GM18507 (cell line): Measurements from ENCODE around the gene ZMYND15.
"Not testable (repeated sequence)": the region's sequence is repeated elsewhere in the genome, so short reads cannot be mapped to it uniquely, and the experiment has no call there.

ENCODE experiments used
- DNase-seq: peaks from one replicate; pipeline ENCODE4 v3.0.0; 2011; ENCODE audit warnings: low read depth; ENCODE audit not compliant: insufficient read length; ENCODE audit errors: extremely low spot score
- FAIRE-seq: peaks from 2 replicates; lab custom pipeline; 2011; peaks lifted over from hg19 to GRCh38; lab: Jason Lieb, UNC

Gene ZMYND15, protein sequence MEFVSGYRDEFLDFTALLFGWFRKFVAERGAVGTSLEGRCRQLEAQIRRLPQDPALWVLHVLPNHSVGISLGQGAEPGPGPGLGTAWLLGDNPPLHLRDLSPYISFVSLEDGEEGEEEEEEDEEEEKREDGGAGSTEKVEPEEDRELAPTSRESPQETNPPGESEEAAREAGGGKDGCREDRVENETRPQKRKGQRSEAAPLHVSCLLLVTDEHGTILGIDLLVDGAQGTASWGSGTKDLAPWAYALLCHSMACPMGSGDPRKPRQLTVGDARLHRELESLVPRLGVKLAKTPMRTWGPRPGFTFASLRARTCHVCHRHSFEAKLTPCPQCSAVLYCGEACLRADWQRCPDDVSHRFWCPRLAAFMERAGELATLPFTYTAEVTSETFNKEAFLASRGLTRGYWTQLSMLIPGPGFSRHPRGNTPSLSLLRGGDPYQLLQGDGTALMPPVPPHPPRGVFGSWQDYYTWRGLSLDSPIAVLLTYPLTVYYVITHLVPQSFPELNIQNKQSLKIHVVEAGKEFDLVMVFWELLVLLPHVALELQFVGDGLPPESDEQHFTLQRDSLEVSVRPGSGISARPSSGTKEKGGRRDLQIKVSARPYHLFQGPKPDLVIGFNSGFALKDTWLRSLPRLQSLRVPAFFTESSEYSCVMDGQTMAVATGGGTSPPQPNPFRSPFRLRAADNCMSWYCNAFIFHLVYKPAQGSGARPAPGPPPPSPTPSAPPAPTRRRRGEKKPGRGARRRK

DNA sequence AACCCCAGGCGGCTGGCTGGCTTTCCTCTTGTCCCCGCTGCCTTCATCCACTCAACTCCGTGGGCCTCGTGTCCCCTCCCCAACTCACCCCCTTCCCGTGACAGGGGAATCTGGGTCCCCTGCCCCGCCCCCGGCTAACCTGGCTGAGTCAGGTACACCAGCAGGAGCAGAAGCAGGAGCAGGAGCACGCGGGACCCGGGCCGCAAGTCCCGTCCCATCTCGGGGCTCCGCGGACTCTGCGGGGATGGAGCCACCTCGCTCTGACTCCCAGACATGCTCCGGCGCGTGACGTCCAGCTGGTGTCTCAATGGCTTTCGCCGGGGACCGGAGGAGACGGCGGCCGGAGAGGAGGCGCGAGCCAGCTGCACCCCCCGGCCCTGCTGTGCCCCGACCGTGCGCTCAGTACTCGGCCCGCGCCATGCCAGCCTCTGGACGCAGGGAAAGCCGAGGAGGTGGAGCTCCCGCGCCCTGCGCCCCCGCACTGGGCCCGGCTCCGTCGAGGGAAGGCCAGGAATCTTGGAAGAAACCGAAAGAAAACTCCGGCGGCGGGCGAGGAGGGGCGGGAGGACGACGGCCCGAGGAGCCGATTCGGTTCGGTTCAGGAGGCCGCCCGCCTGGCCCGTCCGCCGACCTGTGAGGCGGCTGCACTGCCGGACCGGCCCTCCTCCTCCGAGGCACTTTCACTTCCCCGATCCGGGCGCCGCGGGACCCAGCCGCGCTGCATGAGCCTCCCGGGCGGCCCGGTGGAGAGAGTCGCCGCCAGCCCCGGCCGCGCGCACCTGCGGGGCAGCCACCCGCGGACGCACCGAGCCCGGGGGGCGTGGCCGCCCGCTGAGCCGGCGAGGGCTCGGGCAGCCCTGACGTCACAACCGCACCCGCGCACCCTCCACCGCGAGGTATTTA, at the start of gene ZMYND15, which contains the start of gene CXCL16:
Gene ZMYND15 (plus strand): TSS at position 712 of the 903 bp plus-strand sequence. CDS start 716 bp downstream, outside the sequence.
Gene CXCL16 (minus strand): TSS at position 807 of the 903 bp plus-strand sequence. CDS start 589 bp downstream, at position 218.
- no peak for FAIRE-seq
- DNase-seq: peak; percentile 58

DNA sequence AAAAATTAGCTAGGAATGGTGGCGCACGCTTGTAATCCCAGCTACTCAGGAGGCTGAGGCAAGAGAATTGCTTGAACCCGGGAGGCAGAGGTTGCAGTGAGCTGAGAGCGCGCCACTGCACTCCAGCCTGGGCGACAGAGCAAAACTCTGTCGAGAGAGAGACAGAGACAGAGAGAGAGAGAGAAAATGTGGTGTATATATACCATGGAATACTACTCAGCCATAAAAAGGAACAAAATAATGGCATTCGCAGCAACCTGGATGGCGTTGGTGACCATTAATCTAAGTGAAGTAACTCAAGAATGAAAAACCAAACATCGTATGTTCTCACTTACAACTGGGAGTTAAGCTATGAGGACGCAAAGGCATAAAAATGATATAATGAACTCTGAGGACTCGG, 49.8 kb upstream of the ZMYND15 start:
- not testable (repeated sequence) for FAIRE-seq

DNA sequence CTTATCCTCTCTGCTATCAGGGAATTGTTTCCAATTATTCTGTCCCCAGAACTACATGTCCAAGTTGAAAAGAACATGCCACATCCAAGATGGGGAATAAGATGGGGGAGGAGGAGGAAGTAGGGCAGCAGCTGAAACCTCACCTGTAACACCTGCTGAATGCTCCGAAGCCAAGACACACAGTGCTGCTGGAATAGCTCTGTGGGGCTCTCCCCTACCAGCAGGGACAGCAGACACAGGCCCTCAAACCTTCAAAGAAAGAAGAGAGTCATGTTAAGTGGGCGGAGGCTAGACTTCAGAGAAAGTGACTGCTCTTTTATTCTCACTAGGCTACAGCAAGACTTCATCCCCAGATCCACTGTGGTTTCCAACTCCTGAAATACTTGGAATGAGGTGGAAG, 48.9 kb upstream of the ZMYND15 start:
- no peak for FAIRE-seq
- no peak for DNase-seq

More for the DNA sequence above, 49.8 kb upstream of the ZMYND15 start:
- not testable (repeated sequence) for DNase-seq

DNA sequence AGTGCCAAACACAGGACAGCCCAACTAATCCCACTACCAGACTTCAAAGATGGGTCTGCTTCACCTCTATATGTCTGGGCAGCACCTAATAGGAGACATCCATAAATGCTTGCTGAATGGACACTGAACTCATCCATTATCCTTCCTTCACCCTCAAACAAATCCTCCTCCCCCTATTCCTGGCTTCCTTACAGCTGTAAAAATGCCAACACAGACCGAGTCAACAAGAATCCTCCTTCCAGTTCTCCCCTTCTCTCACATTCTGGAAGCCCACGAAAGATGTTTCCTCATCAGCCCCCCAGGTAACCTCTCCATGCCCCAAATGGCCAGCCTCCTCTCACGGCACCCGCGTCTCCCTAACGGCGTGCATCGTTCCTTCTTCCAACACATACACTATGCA, 47.9 kb upstream of the ZMYND15 start:
- DNase-seq (no peak), FAIRE-seq (no peak)

DNA sequence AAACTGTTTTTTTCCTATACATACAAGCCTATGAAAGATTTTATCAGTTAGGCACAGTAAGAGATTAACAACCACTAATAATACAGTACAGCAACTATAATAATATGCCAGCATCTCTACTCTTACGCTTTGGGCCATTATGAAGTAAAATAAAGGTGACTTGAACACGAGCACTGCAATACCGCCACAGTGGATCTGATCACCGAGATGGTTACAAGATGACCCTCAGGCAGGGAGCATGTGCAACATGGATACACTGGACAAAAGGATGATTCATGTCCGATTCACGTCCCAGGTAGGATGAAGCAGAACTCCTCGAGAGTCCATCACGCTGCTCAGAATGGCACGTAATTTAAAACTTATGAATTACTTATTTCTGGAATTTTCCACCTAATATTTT, 46.2 kb upstream of the ZMYND15 start:
- DNase-seq (no peak), FAIRE-seq (no peak)

DNA sequence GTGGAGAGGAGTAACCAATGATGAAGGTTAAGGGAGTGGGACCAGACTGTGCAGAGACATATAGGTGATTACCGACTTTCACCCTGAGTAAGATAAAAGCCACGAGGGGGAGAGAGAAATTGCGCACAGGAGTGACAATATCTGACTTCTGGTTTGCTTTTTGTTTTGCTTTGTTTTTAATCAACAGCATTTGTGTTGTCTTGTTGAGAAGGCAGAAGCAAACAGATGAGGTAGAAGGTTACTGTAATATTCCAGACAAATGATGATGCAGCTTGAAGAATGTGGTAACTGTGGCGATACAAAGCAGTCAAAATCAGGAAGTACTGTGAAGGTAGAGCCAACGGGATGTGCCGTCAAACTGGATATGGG, 43.2 kb upstream of the ZMYND15 start:
- peak; percentile 84 for FAIRE-seq
- no peak for DNase-seq

DNA sequence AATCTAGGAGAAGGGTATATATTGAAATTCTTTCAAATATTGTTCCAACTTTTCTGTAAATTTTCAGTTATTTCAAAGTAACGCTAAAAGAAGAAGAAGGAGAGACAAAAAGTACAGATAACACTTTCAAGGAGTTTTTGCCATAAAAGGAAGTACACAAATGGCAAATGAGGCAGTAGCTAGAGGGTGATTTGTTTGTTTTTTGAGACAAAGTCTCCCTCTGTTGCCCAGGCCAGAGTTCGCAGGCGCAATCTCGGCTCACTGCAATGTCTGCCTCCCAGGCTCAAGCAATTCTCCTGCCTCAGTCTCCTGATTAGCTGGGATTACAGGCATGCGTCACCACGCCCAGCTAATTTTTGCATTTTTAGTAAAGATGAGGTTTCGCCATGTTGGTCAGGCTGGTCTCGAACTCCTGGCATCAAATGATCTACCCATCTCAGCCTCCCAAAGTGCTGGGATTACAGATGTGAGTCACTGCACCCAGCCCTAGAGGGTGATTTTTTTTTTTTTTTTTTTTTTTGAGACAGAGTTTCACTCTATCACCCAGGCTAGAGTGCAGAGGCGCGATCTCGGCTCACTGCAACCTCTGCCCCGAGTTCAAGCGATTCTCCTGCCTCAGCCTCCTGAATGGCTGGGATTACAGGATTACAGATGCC, 40.1 kb upstream of the ZMYND15 start:
- not testable (repeated sequence) for DNase-seq, FAIRE-seq

DNA sequence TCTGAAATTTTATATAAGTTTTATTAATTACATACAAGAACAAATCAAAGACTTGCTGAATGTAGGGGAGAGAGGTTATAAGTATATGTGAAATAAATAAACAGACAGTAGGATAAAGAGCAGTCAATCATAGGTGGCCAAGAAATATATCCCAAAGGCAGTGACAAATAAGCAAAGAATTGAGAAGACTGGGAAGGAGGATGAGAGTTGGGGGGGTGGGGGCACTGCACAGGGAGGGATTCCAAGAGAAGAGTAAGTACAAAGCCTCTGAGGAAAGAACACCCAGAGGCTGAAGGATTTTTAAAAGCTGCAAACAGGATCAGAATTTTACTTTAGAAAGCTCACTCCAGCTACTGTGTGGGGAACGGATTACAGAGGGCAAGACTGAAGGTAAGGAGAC, 38.5 kb upstream of the ZMYND15 start:
- FAIRE-seq: no peak
- DNase-seq: no peak

DNA sequence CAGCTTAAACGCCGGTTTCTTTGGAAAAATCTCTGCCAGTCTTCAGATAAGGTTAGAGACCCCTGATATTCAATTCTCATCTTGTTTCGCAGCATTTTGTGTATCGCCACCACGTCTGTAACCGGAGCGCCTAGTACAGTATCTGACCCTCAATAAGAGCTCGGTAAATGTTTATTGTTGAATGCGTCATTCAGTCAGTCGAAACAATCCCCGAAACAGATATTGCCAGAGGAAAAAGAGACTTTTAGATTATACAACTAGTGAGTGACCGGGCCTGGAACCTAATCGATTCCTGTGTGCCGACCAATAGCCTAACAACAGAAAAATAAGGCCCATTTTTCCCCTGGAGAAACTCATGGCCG, 36.3 kb upstream of the ZMYND15 start:
- FAIRE-seq: no peak

DNA sequence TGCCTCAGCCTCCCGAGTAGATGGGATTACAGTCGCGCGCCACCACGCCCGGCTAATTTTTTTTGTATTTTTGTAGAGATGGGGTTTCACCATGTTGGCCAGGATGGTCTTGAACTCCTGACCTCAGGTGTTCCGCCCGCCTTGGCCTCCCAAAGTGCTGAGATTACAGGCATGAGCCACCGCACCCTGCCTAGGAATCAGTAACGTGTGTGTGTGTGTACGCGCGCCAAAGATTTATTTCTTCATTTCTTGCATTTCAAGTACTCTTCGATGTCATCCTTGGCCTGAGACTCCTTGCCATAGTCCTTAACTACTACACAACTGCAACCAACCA, 35.1 kb upstream of the ZMYND15 start:
- DNase-seq, FAIRE-seq: not testable (repeated sequence)

More for the DNA sequence above, 36.3 kb upstream of the ZMYND15 start:
- DNase-seq: no peak

DNA sequence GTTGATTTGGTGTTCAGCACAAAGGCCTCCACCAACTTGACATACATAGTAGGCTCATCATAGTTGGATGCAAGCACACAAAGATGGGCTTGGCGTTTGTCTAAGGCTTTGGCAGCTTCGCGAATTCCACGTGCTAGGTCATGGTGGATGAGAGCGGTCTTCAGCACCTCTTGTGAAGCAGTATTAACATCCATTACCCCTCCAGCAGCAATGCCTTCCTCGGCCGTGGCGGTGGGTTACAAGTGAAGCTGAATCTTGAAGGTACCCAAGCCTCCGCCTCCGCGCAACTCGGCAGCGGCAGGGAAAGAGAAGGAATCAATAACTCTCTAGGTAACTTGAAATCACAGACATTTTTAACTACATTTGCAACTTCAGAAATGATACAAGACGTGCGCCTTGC, 34.6 kb upstream of the ZMYND15 start:
- DNase-seq (no peak), FAIRE-seq (no peak)

DNA sequence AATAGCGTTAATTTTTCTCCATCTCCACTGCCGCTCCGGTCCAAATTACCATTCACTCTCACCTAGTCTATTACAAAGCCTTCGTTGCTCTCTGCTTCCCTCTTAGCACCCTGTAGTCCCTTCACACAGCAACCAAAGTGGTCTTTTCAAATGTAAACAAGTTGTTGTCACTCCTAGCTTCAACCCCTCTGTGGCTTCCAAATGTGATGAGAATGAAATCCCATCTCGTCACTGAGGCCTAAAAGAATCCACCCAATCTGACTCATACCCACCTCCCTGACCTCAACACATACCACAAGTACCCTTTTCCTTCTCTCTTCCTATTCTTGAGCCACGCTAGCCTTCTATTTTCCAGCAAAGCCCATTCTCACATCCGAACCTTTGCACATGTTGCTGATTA, 33.5 kb upstream of the ZMYND15 start:
- FAIRE-seq: no peak
- no peak for DNase-seq

DNA sequence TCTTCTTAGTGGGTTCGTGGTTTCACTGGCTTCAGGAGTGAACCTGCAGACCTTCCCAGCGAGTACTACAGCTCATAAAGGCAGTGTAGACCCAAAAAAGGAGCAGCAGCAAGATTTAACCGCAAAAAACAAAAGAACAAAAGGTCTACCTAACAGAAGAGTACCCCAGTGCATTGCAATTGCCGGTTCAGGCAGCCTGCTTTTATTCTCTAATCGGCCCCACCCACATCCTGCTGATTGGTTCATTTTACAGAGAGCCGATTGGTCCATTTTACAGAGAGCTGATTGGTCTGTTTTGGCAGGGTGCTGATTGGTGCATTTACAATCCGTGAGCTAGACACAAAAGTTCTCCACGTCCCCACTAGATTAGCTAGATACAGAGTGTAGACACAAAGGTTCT, 31.2 kb upstream of the ZMYND15 start:
- peak; percentile 9 for FAIRE-seq
- DNase-seq: no peak

DNA sequence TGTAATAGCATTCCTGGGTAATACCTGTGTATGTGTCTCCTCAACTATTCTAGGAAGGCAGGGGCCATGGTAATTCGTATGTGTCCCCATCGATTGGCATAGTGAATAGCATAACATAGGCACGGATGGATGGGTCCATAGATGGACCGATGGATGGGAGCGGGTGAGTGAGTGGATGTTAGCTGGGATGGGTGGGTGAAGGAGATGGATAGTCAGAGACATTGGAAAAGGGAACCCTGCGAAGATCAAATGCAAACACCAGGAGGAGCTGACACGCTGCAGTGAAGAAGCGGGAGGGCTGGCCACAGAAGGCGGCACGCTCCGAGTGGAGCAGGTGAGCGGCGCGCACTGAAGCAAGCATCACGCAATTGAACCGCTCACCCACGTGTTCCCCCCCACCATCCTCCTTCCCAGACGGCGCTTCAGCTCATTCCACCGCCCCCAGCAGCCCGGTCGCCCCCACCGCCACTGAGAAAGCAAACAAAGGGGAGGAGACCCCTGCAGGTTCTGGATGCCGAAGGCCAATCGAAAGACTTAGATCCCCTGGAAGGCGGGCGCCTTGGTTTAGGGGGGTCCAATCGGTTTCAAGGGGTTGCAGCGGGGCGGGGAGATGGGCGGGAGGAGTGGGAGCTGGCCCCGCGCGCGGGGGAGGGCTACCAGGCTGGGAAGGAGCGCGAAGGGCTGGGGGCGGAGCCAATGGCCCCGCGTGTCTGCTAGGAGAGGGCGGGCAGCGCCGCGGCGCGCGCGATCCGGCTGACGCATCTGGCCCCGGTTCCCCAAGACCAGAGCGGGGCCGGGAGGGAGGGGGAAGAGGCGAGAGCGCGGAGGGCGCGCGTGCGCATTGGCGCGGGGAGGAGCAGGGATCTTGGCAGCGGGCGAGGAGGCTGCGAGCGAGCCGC, 29.6 kb upstream of the ZMYND15 start, which contains the start of gene ARRB2:
Gene ARRB2 (plus strand): TSS at position 839 of the 899 bp plus-strand sequence. CDS start 90 bp downstream, outside the sequence.
- FAIRE-seq (peak; percentile 99), DNase-seq (peak; percentile 96)

DNA sequence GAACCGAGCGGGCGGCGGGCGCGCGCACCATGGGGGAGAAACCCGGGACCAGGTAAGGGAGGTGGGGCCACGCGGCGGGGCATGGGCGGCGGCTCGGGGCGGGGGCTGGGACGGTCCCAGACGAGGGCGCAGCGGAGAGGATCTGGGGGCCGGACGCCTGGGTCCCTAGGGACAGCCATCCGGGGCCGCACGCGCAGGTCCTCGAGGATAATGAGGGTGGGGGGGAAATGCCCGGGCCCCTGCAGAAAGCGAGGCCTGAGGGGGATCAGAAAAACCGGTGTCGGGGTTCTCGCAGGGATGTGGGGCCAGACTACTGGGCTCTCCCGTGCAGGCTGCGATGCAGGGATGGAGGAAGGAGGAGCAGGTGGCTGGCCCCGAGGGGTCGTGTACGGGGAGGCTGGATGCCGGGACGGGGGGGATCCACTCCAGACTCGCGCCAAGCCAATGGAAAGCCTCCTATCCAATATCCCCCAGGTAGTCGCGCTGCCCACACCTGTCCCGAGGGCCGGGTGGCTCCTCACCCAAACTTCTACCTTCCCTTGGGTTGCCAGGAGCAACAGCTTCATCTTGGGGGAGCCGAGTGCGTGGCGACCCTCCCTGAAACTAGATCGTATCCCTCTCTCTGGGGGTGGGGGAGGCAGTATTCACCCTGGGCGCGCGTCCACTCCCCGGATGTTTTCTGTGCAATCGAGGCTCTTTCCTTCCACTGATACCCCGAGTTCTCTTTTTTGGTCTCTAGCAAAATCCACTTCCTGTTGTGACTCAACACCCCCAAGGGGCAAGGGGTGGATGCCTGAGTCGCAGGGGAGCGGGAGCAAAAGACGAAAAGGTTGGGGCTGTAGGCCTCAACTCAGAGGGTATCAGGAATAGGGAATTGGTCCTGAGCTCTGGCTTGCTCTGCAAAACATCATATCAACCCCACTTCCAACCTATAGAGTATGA, 28.7 kb upstream of the ZMYND15 start:
- FAIRE-seq (peak; percentile 83), DNase-seq (no peak)

DNA sequence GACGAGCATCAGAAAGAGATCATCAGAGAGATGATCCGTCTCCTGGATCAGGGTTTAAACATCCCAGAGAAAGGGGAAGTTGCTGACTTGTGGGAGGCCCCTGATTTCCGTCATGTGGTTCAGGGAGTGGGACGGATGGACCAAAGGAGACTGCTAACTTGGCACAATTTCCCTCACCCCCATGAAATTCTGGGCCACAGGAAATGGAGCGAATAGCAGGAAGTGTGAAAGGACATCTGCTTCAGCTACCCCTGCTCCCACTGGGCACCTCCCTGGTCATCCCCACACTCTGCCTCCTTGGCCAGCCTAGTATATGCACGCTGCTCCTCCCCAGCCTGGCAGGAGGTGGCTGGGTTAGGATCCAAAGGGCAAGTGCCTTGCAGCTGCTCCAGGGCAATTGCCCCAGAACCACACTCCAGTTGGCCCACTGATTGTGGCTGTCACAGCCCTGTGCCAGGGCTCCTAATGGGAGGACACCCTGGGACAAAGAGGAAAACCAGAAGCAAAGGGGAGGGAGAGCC, 27.9 kb upstream of the ZMYND15 start:
- FAIRE-seq: no peak
- no peak for DNase-seq

DNA sequence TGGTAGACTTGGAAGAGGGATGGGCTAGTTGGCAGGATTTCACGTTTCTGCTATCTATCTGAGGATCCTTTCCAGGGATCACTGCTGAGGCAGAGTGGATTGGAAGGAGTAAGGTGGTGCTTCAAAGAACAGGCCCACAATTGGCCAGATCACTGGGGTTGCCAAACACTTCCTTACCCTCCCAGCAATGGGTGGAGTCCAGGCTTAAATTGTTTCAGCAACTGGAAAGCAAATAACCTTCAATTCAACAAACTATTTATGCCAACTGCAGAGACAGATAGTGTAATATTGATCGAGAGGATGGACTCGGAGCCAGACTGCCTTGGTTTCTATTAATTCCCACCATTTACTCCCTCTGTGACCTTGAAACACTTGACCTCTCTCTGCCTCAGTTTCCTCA, 27.1 kb upstream of the ZMYND15 start:
- no peak for FAIRE-seq
- DNase-seq: no peak
